ENCODE results near the gene SIAH2.

GRCh38 chr3:150765949-150766720 is 3.2 kb upstream of the SIAH2 start:
- TF ChIP-seq, protein P1, sequence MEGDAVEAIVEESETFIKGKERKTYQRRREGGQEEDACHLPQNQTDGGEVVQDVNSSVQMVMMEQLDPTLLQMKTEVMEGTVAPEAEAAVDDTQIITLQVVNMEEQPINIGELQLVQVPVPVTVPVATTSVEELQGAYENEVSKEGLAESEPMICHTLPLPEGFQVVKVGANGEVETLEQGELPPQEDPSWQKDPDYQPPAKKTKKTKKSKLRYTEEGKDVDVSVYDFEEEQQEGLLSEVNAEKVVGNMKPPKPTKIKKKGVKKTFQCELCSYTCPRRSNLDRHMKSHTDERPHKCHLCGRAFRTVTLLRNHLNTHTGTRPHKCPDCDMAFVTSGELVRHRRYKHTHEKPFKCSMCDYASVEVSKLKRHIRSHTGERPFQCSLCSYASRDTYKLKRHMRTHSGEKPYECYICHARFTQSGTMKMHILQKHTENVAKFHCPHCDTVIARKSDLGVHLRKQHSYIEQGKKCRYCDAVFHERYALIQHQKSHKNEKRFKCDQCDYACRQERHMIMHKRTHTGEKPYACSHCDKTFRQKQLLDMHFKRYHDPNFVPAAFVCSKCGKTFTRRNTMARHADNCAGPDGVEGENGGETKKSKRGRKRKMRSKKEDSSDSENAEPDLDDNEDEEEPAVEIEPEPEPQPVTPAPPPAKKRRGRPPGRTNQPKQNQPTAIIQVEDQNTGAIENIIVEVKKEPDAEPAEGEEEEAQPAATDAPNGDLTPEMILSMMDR (conservative IDR thresholded peaks at IDR 0.05; ENCODE audit: low read length), result no peak
- TF ChIP-seq EZH2phosphoT487 (IDR thresholded peaks at IDR 0.05; ENCODE audit: borderline replicate concordance, low read depth, low read length), result no peak

Measured in OCI-LY7 (cell line).